ENCODE measurements around the gene KCNMA1.

The KCNMA1 gene

GRCh38 chr10:77430530-77430929, 207.1 kb downstream of the KCNMA1 start:
- H3K27me3 ChIP-seq: peaks cover 26% of the 10 kb centered on the region
- H3K4me1 ChIP-seq (ENCODE audit: control insufficient read depth in 1 of 2, insufficient read depth in 1 of 2, low read depth in 1 of 2, low read length in 1 of 2): no peaks in the 10 kb centered on the region
- no peaks in the 10 kb centered on the region for H3K9me3 ChIP-seq
- H3K36me3 ChIP-seq: no peaks in the 10 kb centered on the region
- H3K27ac ChIP-seq: no peak overlapping the region
- H3K4me3 ChIP-seq (ENCODE audit: low read depth in 1 of 2, low read length in 1 of 2): no peak overlapping the region
- TF ChIP-seq CTCF (IDR thresholded peaks at IDR 0.05): no peak

GRCh38 chr10:77428691-77429395, 208.8 kb downstream of the KCNMA1 start:
- TF ChIP-seq CTCF (IDR thresholded peaks at IDR 0.05): no peak
- Histone ChIP-seq H3K4me3 (ENCODE audit: low read depth in 1 of 2, low read length in 1 of 2) (no peak overlapping the region), H3K27ac (no peak overlapping the region), H3K4me1 (ENCODE audit: control insufficient read depth in 1 of 2, insufficient read depth in 1 of 2, low read depth in 1 of 2, low read length in 1 of 2) (no peaks in the 10 kb centered on the region), H3K27me3 (peaks cover 28% of the 10 kb centered on the region), H3K9me3 (no peaks in the 10 kb centered on the region), H3K36me3 (no peaks in the 10 kb centered on the region)

GRCh38 chr10:77424257-77424656, 213.4 kb downstream of the KCNMA1 start:
- Histone ChIP-seq H3K4me1 (ENCODE audit: control insufficient read depth in 1 of 2, insufficient read depth in 1 of 2, low read depth in 1 of 2, low read length in 1 of 2) (no peaks in the 10 kb centered on the region), H3K9me3 (no peaks in the 10 kb centered on the region), H3K36me3 (no peaks in the 10 kb centered on the region), H3K27ac (no peak overlapping the region), H3K4me3 (ENCODE audit: low read depth in 1 of 2, low read length in 1 of 2) (no peak overlapping the region), H3K27me3 (peaks cover 32% of the 10 kb centered on the region)
- no peak for TF ChIP-seq CTCF (IDR thresholded peaks at IDR 0.05)

- no peak for TF ChIP-seq CTCF (IDR thresholded peaks at IDR 0.05)
- no peaks in the 10 kb centered on the region for H3K9me3 ChIP-seq
- H3K27me3 ChIP-seq: peaks cover 20% of the 10 kb centered on the region
- no peaks in the 10 kb centered on the region for H3K36me3 ChIP-seq
- no peak overlapping the region for H3K4me3 ChIP-seq (ENCODE audit: low read depth in 1 of 2, low read length in 1 of 2)
- H3K4me1 ChIP-seq (ENCODE audit: control insufficient read depth in 1 of 2, insufficient read depth in 1 of 2, low read depth in 1 of 2, low read length in 1 of 2): no peaks in the 10 kb centered on the region
- H3K27ac ChIP-seq: no peak overlapping the region
Observed at GRCh38 chr10:77422491-77423338, 214.9 kb downstream of the KCNMA1 start.

- no peaks in the 10 kb centered on the region for H3K36me3 ChIP-seq
- H3K27ac ChIP-seq: no peak overlapping the region
- no peak overlapping the region for H3K4me3 ChIP-seq (ENCODE audit: low read depth in 1 of 2, low read length in 1 of 2)
- H3K4me1 ChIP-seq (ENCODE audit: control insufficient read depth in 1 of 2, insufficient read depth in 1 of 2, low read depth in 1 of 2, low read length in 1 of 2): no peaks in the 10 kb centered on the region
- no peaks in the 10 kb centered on the region for H3K9me3 ChIP-seq
- H3K27me3 ChIP-seq: peaks cover 20% of the 10 kb centered on the region
- TF ChIP-seq CTCF (IDR thresholded peaks at IDR 0.05): no peak
Observed at GRCh38 chr10:77421591-77421990, 216.0 kb downstream of the KCNMA1 start.
